Measurements from ENCODE around the gene CRACDL.

Gene CRACDL

GRCh38 chr2:98796775-98797544, 139.1 kb downstream of the CRACDL start:
- TF ChIP-seq CTCF (IDR thresholded peaks at IDR 0.05; ENCODE audit: low read depth, low read length, missing control alignments) = no peak
- DNase-seq (ENCODE audit: low read depth) = no peak
- in situ Hi-C loops (cut with HindIII; ENCODE audit: low sequenced_read_pairs) = no loop called here
- no peak overlapping the region for H3K4me3 ChIP-seq (ENCODE audit: low read depth, low read length)

GRCh38 chr2:98795891-98796676, 139.9 kb downstream of the CRACDL start:
- no peak overlapping the region for H3K4me3 ChIP-seq (ENCODE audit: low read depth, low read length)
- in situ Hi-C loops (cut with HindIII; ENCODE audit: low sequenced_read_pairs) = no loop called here
- no peak for DNase-seq (ENCODE audit: low read depth)
- no peak for TF ChIP-seq CTCF (IDR thresholded peaks at IDR 0.05; ENCODE audit: low read depth, low read length, missing control alignments)

- in situ Hi-C loops (cut with HindIII; ENCODE audit: low sequenced_read_pairs) = no loop called here
- no peak overlapping the region for H3K4me3 ChIP-seq (ENCODE audit: low read depth, low read length)
- no peak for TF ChIP-seq CTCF (IDR thresholded peaks at IDR 0.05; ENCODE audit: low read depth, low read length, missing control alignments)
- no peak for DNase-seq (ENCODE audit: low read depth)
These were observed 141.9 kb downstream of the CRACDL start for GRCh38 chr2:98793897-98794830.

GRCh38 chr2:98793275-98793674, 142.8 kb downstream of the CRACDL start:
- DNase-seq (ENCODE audit: low read depth) = no peak
- TF ChIP-seq CTCF (IDR thresholded peaks at IDR 0.05; ENCODE audit: low read depth, low read length, missing control alignments) = no peak
- no peak overlapping the region for H3K4me3 ChIP-seq (ENCODE audit: low read depth, low read length)
- in situ Hi-C loops (cut with HindIII; ENCODE audit: low sequenced_read_pairs) = no loop called here

GRCh38 chr2:98790221-98790620, 145.8 kb downstream of the CRACDL start:
- no peak for DNase-seq (ENCODE audit: low read depth)
- no peak for TF ChIP-seq CTCF (IDR thresholded peaks at IDR 0.05; ENCODE audit: low read depth, low read length, missing control alignments)
- H3K4me3 ChIP-seq (ENCODE audit: low read depth, low read length) = no peak overlapping the region
- in situ Hi-C loops (cut with HindIII; ENCODE audit: low sequenced_read_pairs) = no loop called here

- in situ Hi-C loops (cut with HindIII; ENCODE audit: low sequenced_read_pairs) = no loop called here
- no peak for TF ChIP-seq CTCF (IDR thresholded peaks at IDR 0.05; ENCODE audit: low read depth, low read length, missing control alignments)
- no peak overlapping the region for H3K4me3 ChIP-seq (ENCODE audit: low read depth, low read length)
- DNase-seq (ENCODE audit: low read depth) = no peak
These were observed 148.3 kb downstream of the CRACDL start for GRCh38 chr2:98787700-98788099.

Data from astrocyte of the cerebellum (primary cell).